ENCODE measurements around the gene CADPS.

The CADPS gene

GRCh38 chr3:62874711-62875557, at the start of gene CADPS:
TSS of gene CADPS (minus strand) at chr3:62875416. CDS start at chr3:62875029, 387 bp downstream.
- no peak for DNase-seq (ENCODE audit: low read depth)

- no peak for DNase-seq (ENCODE audit: low read depth)
These were observed 47.9 kb upstream of the CADPS start for GRCh38 chr3:62923066-62923465.

- no peak for DNase-seq (ENCODE audit: low read depth)
These were observed 47.1 kb upstream of the CADPS start for GRCh38 chr3:62922326-62922725.

GRCh38 chr3:62920466-62920784, 45.2 kb upstream of the CADPS start:
- DNase-seq (ENCODE audit: low read depth), result no peak

DNA sequence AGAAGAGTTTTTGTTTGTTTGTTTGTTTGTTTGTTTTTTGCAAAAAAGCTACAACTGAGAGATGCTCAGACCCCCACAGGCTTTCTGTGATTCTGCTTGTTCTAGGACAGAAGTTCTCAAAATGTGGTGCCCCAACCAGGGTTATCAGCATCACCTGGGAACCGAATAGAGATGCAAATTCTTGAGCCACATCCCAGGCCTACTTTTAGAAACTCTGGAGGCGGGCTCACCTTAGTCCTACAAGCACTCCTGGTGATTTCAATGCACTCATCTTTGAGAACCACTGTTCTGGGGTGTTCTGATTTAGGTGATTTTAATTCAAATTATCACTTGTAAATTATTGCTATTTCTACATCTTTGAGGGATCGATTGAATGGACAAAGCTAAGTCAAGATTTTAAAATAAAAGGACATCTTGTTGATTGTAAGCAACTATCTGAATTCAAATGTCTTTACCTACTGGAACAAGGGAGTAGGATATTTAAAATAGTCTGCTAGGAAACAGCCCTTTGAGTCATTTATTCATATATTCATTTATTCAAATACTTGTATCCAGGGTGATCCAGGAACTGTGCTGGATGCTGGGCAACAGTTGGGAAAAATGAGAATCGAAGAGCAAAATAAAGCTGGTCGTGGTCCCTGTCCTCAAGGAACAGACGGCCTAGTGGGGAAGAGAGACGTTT, 44.7 kb upstream of the CADPS start:
- no peak for DNase-seq (ENCODE audit: low read depth)

GRCh38 chr3:62918777-62919176, 43.6 kb upstream of the CADPS start:
- DNase-seq (ENCODE audit: low read depth), result no peak

DNA sequence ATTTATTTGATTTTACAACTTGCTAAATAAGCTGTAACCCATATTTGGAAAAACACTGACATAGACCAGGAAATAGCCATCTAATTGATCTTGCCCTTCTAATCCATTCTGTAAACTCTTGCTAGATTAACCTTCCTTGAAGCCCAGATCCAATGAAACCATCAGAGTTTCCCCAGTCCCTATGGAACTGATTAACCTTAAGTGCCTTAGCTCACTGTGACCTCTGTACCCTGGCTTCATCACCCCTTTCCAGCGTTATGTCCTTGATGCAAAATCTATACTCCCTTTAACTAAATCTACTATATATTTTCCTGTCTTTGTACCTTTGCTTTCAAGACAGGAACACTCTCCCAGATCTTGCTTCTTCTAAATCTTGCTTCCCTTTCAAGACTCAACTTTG, 42.9 kb upstream of the CADPS start:
- no peak for DNase-seq (ENCODE audit: low read depth)

DNA sequence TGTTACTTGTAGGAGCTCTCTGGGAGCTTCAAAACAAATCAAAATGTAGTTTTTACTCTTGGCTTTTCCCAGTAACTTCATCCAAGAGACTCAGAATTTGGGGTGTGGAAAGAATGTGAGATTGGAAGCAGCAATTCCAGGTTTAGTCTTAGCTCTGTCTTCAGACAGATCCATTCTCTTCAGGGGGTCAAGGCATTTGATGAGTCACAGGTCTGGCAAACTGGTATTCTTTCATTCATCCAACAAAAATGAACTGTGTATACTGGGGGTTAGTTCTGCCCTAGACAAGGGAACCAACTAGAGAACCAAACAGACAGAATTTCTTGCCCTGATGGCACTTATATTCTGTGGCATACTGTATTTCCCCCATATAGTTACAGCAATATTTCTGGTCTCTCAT, 36.3 kb upstream of the CADPS start:
- DNase-seq (ENCODE audit: low read depth), result no peak

DNA sequence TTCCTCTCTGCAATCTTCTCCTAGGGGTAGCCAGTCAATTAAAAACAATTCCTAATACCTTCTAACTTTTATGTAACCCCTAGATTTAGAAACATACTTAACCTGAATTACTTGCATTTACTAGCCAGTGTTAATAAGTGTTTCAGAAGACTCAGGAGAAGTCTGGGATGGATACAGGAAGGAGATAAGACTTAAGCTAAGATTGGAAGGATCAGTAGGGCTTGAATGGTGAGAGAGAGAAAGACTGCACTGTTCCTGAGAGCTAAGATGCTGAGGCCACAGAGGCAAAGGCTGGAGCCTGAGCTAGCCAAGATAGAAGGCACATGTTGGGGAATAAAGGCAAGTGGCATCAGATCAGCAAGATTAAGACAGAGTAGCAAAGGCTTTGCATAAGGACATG, 30.1 kb upstream of the CADPS start:
- no peak for DNase-seq (ENCODE audit: low read depth)

DNA sequence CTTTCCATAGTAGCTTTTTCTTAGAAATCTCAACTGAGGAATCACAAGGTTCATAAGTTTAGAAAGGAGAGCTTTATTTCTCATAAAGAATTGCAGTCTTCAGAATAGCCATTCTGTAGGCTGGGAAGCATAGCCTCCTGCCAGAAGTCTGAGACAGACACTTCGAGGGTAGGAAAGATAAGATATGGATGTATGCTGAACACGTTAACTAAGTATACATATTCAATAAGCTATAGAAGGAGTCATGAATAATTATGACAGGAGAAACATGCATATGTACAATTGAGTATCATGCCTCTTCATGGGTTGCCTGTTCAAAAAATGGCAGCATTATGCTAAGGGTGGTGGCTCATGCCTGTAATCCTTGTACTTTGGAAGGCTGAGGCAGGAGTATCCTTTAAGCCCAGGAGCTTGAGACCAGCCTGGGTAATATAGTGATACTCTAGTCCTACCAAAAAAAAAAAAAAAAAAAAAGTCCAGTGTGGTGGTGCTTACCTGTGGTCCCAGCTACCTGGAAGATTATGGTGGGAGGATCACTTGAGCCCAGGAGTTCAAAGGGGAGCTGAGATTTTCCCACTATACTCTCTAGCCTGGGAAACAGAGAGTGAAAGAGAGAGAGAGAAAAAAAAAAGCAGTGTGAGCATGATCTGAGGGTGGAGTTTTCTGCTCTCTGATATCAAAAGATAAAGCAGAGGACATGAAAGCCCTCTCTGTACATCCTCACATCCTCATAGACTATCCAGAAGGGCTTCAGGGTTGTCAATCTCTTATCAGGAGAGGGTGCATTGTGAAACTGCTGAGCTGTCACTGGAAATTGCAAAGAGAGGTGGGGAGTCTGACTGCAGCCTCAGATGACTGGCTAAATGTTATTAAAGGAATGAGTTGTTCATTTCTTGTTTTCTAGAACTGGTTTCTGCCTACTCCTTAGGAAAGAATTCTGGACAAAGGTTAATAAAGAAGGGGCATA, 23.6 kb upstream of the CADPS start:
- DNase-seq (ENCODE audit: low read depth), result no peak

DNA sequence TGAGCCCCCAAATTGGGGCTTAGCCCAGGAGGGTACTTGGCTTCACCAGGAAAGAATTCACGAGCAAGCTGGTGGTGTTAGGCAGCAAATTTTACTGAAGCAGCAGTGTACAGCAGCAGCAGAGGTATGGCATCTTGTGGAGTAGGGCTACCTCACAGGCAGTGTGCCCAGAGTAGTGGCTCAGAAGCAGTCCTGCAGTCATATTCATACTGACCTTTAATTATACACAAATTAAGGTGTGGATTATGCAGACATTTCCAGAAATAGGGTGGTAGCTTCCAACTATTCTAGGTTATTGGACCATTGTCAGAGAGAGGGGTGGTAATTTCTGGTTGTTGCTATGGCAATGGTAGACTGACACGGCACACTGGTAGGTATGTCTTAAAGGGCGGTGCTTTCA, 20.7 kb upstream of the CADPS start:
- no peak for DNase-seq (ENCODE audit: low read depth)

GRCh38 chr3:62892951-62893350, 17.7 kb upstream of the CADPS start:
- no peak for DNase-seq (ENCODE audit: low read depth)

DNA sequence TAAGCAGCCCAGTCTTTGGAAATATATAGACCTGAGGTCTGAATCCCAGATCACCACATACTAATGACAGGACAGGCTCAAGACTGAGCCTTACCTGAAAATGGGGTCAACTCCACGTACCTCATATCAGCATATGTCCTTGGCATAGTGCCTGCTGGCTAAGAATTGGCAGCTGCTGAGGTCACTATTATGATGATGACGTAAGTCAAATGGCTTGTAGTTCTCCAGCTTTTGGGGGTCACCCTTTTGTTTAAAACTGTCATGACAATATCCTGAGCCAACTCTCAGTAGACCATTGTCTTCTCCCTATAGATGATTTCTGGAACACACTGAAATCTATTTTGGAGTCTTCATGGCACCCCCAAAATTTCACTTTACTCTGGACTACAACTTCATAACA, 16.8 kb upstream of the CADPS start:
- no peak for DNase-seq (ENCODE audit: low read depth)

- DNase-seq (ENCODE audit: low read depth), result no peak
These were observed 13.6 kb upstream of the CADPS start for GRCh38 chr3:62888778-62889177.

- no peak for DNase-seq (ENCODE audit: low read depth)
These were observed 13.0 kb upstream of the CADPS start for GRCh38 chr3:62888180-62888579.

DNA sequence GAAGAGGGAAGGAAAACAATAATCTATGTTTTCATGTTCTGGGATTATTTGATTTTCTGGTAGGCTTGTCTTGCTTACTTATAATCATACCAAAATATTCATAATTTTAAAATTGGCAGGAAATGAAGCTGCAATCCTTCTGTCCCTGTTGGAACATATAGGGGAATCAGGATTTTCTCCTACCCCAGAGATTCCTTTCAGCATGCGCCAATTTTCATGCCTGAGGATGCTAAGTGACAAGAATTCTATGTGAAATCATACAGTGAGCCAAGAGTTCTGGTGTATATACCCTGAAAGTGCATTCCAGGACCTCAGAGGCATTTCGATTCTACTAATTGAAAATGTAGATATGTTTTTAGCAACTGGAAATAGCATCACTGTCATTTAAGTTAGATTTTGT, 9.9 kb upstream of the CADPS start:
- no peak for DNase-seq (ENCODE audit: low read depth)

DNA sequence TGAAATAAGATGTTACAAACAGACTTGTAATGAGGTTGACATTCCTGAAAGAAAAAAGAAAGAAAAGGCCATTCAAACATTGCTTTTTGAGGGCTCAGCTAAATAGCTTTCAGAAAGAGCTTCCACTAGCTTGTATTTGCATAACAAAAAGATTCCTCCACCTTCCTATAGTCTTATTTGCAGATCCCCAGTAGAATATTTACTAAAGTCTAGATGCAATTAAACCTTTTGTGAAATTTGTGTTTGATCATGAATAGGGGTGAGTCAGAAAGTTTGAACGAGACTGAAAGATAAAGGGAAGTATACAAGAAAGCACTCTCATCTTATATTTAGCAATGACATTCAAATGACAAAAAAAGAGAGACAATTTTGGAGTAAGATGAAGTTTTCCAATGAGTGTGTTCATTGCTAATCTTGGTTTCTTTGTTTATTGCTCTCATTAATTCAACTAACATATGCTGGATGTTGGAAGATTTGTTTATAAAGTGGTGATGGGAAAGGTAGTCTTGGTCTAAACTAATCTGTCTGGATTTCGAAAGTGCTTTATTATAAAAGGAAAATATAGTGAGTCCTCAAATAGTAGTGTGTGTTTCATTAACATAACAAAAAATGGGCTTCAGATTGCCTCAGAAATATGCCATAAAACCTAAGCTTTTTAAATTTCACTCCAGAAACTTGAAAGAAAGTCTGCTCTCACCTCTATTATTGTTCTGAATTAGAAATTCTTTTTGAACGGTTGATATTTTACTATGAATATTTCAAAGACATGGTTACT, 9.1 kb upstream of the CADPS start:
- DNase-seq (ENCODE audit: low read depth), result no peak

GRCh38 chr3:62882676-62883200, 7.5 kb upstream of the CADPS start:
- DNase-seq (ENCODE audit: low read depth), result no peak

DNA sequence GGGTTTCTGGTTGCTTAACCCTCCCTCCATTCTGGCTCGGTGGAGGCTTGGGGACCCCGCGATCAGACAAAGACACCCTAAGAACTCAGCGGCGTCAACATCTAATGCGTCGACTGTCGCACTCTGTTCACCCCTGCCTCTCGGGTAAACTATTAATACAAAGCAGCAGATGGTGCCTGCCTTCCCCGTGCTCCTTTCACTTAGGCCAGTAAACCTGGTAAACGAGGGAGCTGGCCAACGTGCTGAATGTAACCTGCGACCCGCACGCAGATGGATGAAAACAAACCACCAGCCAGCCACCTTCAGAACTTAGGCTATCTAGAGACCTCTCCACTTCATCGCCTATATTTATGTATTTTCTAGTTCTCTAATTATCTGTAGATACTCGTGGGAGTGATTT, 848 bp upstream of the CADPS start:
- no peak for DNase-seq (ENCODE audit: low read depth)

GRCh38 chr3:62875558-62876002, 364 bp upstream of the CADPS start:
- DNase-seq (ENCODE audit: low read depth), result no peak
